SK-N-SH (cell line): ENCODE results near the gene UBN1. TPM values are rescaled to one million over a fixed set of nuclear protein-coding genes. Genes with fewer than 3 reads are reported as not detected.

Source experiments
- CTCF ChIA-PET: fragments of 300-600, 350-600 bp; formaldehyde crosslinking; extraction: SDS; loops from one replicate; lab custom pipeline; 2021; lab: Yijun Ruan, JAX
- POLR2A ChIA-PET: fragments of 350-600 bp; sonication (Branson Sonifier 250); formaldehyde crosslinking; extraction: SDS; loops from one replicate; lab custom pipeline; 2020; ENCODE audit warnings: antibody characterized with exemption, inconsistent platforms; lab: Yijun Ruan, JAX
- DNase-seq: peaks from one replicate; pipeline ENCODE4 v3.0.0; 2012
- H2AFZ ChIP-seq: fragments of 200-600 bp; sonication (generic); 2 replicates; pipeline ENCODE4 v1.8.1; 2016; ENCODE audit warnings: antibody characterized with exemption, mild to moderate bottlenecking, low read depth
- H3F3A ChIP-seq: fragments of 200-600 bp; sonication (generic); replicated peaks from 2 replicates; pipeline ENCODE3; 2016; ENCODE audit warnings: antibody characterized with exemption, mild to moderate bottlenecking; ENCODE audit not compliant: insufficient read depth
- H3K27ac ChIP-seq, 2 experiments: fragments of 200-500 bp in 1 of 2; fragments of 200-600 bp in 1 of 2; sonication (Bioruptor generic) in 1 of 2; sonication (generic), shearing (Covaris generic) in 1 of 2; 2 replicates each; pipeline versions ENCODE4 v1.5.1 to v1.6.1; 2014 to 2016; ENCODE audit warnings: low read depth in 2 of 2, inconsistent platforms in 1 of 2, low read length in 1 of 2, mild to moderate bottlenecking in 1 of 2, mixed read lengths in 1 of 2
- H3K27me3 ChIP-seq: fragments of 200-600 bp; sonication (generic), shearing (Covaris generic); 2 replicates; pipeline ENCODE4 v1.6.1; 2016; ENCODE audit warnings: mixed run types; ENCODE audit not compliant: insufficient read depth
- H3K36me3 ChIP-seq, 2 experiments: fragments of 200-500 bp in 1 of 2; fragments of 200-600 bp in 1 of 2; sonication (Bioruptor generic) in 1 of 2; sonication (generic) in 1 of 2; replicated peaks in 1 of 2; 2 replicates each; pipeline versions ENCODE3 to v1.5.1; 2014 to 2016; ENCODE audit warnings: low read length in 1 of 2, mild to moderate bottlenecking in 1 of 2; ENCODE audit not compliant: insufficient read depth in 2 of 2, control insufficient read depth in 1 of 2
- H3K4me1 ChIP-seq, 2 experiments: fragments of 200-500 bp in 1 of 2; fragments of 200-600 bp in 1 of 2; sonication (Bioruptor generic) in 1 of 2; sonication (generic), shearing (Covaris generic) in 1 of 2; 2 replicates each; pipeline versions ENCODE4 v1.5.1 to v1.6.1; 2014 to 2016; ENCODE audit warnings: low read depth in 1 of 2, low read length in 1 of 2, mixed run types in 1 of 2; ENCODE audit not compliant: insufficient read depth in 2 of 2, control insufficient read depth in 1 of 2
- H3K4me2 ChIP-seq: fragments of 200-600 bp; sonication (generic), shearing (Covaris generic); 2 replicates; pipeline ENCODE4 v1.6.1; 2017; ENCODE audit warnings: mixed run types
- H3K4me3 ChIP-seq, 2 experiments: fragments of 200-500 bp in 1 of 2; fragments of 200-600 bp in 1 of 2; sonication (Bioruptor generic) in 1 of 2; sonication (generic), shearing (Covaris generic) in 1 of 2; 2 replicates each; pipeline versions ENCODE4 v1.5.1 to v1.8.1; 2014 to 2016; ENCODE audit warnings: low read depth in 2 of 2, inconsistent platforms in 1 of 2, low read length in 1 of 2, mild to moderate bottlenecking in 1 of 2, mixed read lengths in 1 of 2, moderate library complexity in 1 of 2
- H3K79me2 ChIP-seq: fragments of 200-600 bp; sonication (generic); 2 replicates; pipeline ENCODE4 v1.8.1; 2017; ENCODE audit warnings: mild to moderate bottlenecking; ENCODE audit not compliant: insufficient read depth
- H3K9ac ChIP-seq: fragments of 200-600 bp; sonication (generic); 2 replicates; pipeline ENCODE4 v1.6.1; 2017; ENCODE audit warnings: mixed run types
- H3K9me2 ChIP-seq: fragments of 200-600 bp; sonication (generic); 2 replicates; pipeline ENCODE4 v1.6.1; 2017; ENCODE audit warnings: mixed run types
- H3K9me3 ChIP-seq: fragments of 200-600 bp; sonication (generic); 2 replicates; pipeline ENCODE4 v1.6.1; 2017; ENCODE audit warnings: mixed run types, mild to moderate bottlenecking, moderate library complexity
- H4K20me1 ChIP-seq: fragments of 200-600 bp; sonication (generic); 2 replicates; pipeline ENCODE4 v1.6.1; 2017; ENCODE audit warnings: mild to moderate bottlenecking, mixed run types; ENCODE audit not compliant: insufficient read depth
- CHD2 ChIP-seq: fragments of 150-350 bp; IDR thresholded peaks from 2 replicates; pipeline ENCODE4 v1.6.1; 2018; ENCODE audit warnings: low read length; ENCODE audit not compliant: partially characterized antibody
- ELF1 ChIP-seq: IDR thresholded peaks from 2 replicates; pipeline ENCODE4 v1.4.0; 2012
- IRF3 ChIP-seq: fragments of 150-350 bp; IDR thresholded peaks from 2 replicates; pipeline ENCODE4 v1.6.1; 2016; ENCODE audit warnings: mild to moderate bottlenecking, low read depth, low read length
- MEF2A ChIP-seq: IDR thresholded peaks from 2 replicates; pipeline ENCODE4 v1.4.0; 2012; ENCODE audit warnings: low read depth, borderline replicate concordance
- MXI1 ChIP-seq: IDR thresholded peaks from 2 replicates; pipeline ENCODE4 v1.6.1; 2012; ENCODE audit warnings: mild to moderate bottlenecking, low read depth, low read length, improper control_type of control experiment
- NFIC ChIP-seq: IDR thresholded peaks from 2 replicates; pipeline ENCODE4 v1.4.0; 2012; ENCODE audit warnings: borderline replicate concordance
- RCOR1 ChIP-seq: fragments of 150-350 bp; IDR thresholded peaks from 2 replicates; pipeline ENCODE4 v1.6.1; 2017; ENCODE audit warnings: antibody characterized with exemption, low read length
- RFX5 ChIP-seq: IDR thresholded peaks from 2 replicates; pipeline ENCODE4 v1.6.1; 2012; ENCODE audit warnings: mild to moderate bottlenecking, improper control_type of control experiment, low read length
- RXRA ChIP-seq: IDR thresholded peaks from 2 replicates; pipeline ENCODE4 v1.4.0; 2012; ENCODE audit warnings: low read depth, mild to moderate bottlenecking, borderline replicate concordance
- SMC3 ChIP-seq: IDR thresholded peaks from 2 replicates; pipeline ENCODE4 v1.6.1; 2012; ENCODE audit warnings: low read depth, low read length, improper control_type of control experiment
- TAF1 ChIP-seq: IDR thresholded peaks from 2 replicates; pipeline ENCODE4 v1.6.1; 2012; ENCODE audit warnings: low read depth, mild to moderate bottlenecking, low read length, moderate library complexity, borderline replicate concordance
- YY1 ChIP-seq: IDR thresholded peaks from 2 replicates; pipeline ENCODE4 v1.4.0; 2012; ENCODE audit warnings: low read depth, mild to moderate bottlenecking
- WGBS: methylation state at CpG from one replicate; pipeline ENCODE4 v1.1.6; 2017; ENCODE audit warnings: low lambda C conversion rate; 5-methylcytosine and 5-hydroxymethylcytosine counted together
- polyA plus RNA-seq, 3 experiments: library from polyadenylated mRNA; depleted of rRNA; stranded (reverse); fragments of >200 nt; gene quantifications; 2 replicates each; pipeline ENCODE4 v1.2.3, GENCODE V29; 2012
- TF ChIP-seq, protein P1 (sequence below): fragments of 200-600 bp; sonication (generic); IDR thresholded peaks from 2 replicates; pipeline ENCODE4 v1.6.1; 2017; ENCODE audit warnings: antibody characterized with exemption, mild to moderate bottlenecking, moderate library complexity

The UBN1 gene
- polyA plus RNA-seq, 1 of the 3 experiments (the other 2 are of a cell fraction), result 10.9 TPM

- 93% methylated on average over 10 of the region's 14 CpGs for WGBS
- CTCF ChIA-PET, result interaction anchor here (0.9 to 1.4 kb wide), 3 partner anchors 10 to 75 kb away, joined by 3 to 6 read pairs (median 4); no protein-coding TSS in a partner anchor
- H4K20me1 ChIP-seq, result 0 out of 2 replicates have a peak, but pooled peaks cover 3% of the 10 kb centered on the region
These were observed 13.6 kb downstream of the UBN1 start for GRCh38 chr16:4860727-4861342.

GRCh38 chr16:4862639-4863038, 15.4 kb downstream of the UBN1 start:
- WGBS, result 89% methylated on average over 5 of the region's 5 CpGs
- DNase-seq, result no peak
- H3K27me3 ChIP-seq, result no peaks in the 10 kb centered on the region
- no peak overlapping the region for H3K27ac ChIP-seq
- H3K9ac ChIP-seq, result no peak overlapping the region
- peaks cover 36 to 51% of the 10 kb centered on the region in 2 experiments for H3K36me3 ChIP-seq
- H3K4me1 ChIP-seq, result no peaks in the 10 kb centered on the region
- H3K9me2 ChIP-seq, result no peaks in the 10 kb centered on the region
- no peaks in the 10 kb centered on the region for H3F3A ChIP-seq
- peaks cover 70% of the 10 kb centered on the region for H3K79me2 ChIP-seq
- no peak overlapping the region for H2AFZ ChIP-seq
- no peak overlapping the region for H3K4me2 ChIP-seq
- no peaks in the 10 kb centered on the region for H3K9me3 ChIP-seq
- ChIA-PET CTCF (no interaction called here), POLR2A (no interaction called here)
- H4K20me1 ChIP-seq, result peaks cover 15% of the 10 kb centered on the region
- no peak for TF ChIP-seq TAF1
- TF ChIP-seq, protein P1, sequence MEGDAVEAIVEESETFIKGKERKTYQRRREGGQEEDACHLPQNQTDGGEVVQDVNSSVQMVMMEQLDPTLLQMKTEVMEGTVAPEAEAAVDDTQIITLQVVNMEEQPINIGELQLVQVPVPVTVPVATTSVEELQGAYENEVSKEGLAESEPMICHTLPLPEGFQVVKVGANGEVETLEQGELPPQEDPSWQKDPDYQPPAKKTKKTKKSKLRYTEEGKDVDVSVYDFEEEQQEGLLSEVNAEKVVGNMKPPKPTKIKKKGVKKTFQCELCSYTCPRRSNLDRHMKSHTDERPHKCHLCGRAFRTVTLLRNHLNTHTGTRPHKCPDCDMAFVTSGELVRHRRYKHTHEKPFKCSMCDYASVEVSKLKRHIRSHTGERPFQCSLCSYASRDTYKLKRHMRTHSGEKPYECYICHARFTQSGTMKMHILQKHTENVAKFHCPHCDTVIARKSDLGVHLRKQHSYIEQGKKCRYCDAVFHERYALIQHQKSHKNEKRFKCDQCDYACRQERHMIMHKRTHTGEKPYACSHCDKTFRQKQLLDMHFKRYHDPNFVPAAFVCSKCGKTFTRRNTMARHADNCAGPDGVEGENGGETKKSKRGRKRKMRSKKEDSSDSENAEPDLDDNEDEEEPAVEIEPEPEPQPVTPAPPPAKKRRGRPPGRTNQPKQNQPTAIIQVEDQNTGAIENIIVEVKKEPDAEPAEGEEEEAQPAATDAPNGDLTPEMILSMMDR, result no peak
- TF ChIP-seq RXRA, result no peak
- no peak for TF ChIP-seq RCOR1
- TF ChIP-seq NFIC, result no peak
- TF ChIP-seq MEF2A, result no peak
- TF ChIP-seq CHD2, result no peak
- no peak for TF ChIP-seq MXI1
- TF ChIP-seq YY1, result no peak
- H3K4me3 ChIP-seq, result no peak overlapping the region

More at GRCh38 chr16:4860727-4861342, 13.6 kb downstream of the UBN1 start:
- peaks cover 46 to 61% of the 10 kb centered on the region in 2 experiments for H3K36me3 ChIP-seq
- H3K79me2 ChIP-seq, result peaks cover 70% of the 10 kb centered on the region
- H3K9me3 ChIP-seq, result no peaks in the 10 kb centered on the region
- POLR2A ChIA-PET, result no interaction called here
- TF ChIP-seq MXI1 (no peak), RFX5 (no peak), IRF3 (no peak), ELF1 (no peak), RCOR1 (no peak), SMC3 (no peak)
- H3K4me3 ChIP-seq, result no peak overlapping the region
- H3K27ac ChIP-seq, result no peak overlapping the region
- no peak overlapping the region for H2AFZ ChIP-seq
- H3K4me2 ChIP-seq, result no peak overlapping the region
- no peak overlapping the region for H3K9ac ChIP-seq
- H3K9me2 ChIP-seq, result no peaks in the 10 kb centered on the region
- no peaks in the 10 kb centered on the region for H3K4me1 ChIP-seq
- H3F3A ChIP-seq, result no peaks in the 10 kb centered on the region
- H3K27me3 ChIP-seq, result no peaks in the 10 kb centered on the region
- no peak for DNase-seq
